ENCODE results near the gene FREY1. TPM values are rescaled to one million over a fixed set of nuclear protein-coding genes. Genes with fewer than 3 reads are reported as not detected.
A peak's percentile ranks its signal among the peaks of the same experiment; 100 is the strongest.

The FREY1 gene
- total and polyA plus RNA-seq, 2 of the 4 experiments (the other 2 are of a cell fraction) = 0.21 TPM; not detected in 1

DNA sequence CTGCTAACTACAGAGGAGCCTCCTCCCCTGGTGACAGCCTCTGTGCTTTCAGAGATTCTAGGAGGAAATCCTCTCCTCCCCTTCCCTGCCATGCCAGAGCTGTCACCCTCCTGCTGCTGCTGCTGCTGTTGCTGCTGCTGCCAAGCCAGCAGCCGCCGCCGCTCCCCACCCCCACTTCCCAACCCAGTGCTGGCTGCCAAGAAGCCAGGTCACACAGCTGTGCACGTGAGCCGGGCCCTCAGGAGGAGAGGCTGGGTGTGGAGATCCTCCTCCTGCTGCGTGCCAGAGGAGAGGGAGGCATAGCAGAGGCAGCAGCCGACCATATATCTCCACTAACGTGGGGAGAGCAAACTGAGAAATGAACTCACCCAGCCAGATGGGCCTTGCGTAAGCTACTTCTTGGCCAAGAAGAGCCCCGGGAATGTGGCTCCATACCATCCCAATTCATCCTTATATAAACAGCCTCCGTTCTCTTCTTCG lies 47.4 kb downstream of the FREY1 start:
- POLR2A ChIA-PET (ENCODE audit: unreplicated experiment) = interaction anchor here (0.6 kb wide), 1 partner anchor 9 kb away, joined by 5 read pairs; no protein-coding TSS in a partner anchor
- Histone ChIP-seq H3K27me3 (ENCODE audit: control insufficient read depth, insufficient read depth, low read length) (no peaks in the 10 kb centered on the region), H4K20me1 (ENCODE audit: insufficient read depth, low read length) (peaks cover 12% of the 10 kb centered on the region), H4K91ac (ENCODE audit: insufficient read depth, low read depth, low read length) (peak overlapping the region; percentile 83; the same call in 1 of the 2 replicates), H2AK5ac (ENCODE audit: low read depth, low read length) (no peak overlapping the region), H2BK120ac (ENCODE audit: low read depth, low read length) (peak overlapping the region; percentile 86), H3K9ac (ENCODE audit: low read depth, low read length) (no peak overlapping the region), H2BK20ac (ENCODE audit: low read depth, low read length) (peak overlapping the region; percentile 80; the same call in 1 of the 2 replicates), H2BK5ac (ENCODE audit: low read depth, low read length, poor library complexity, severe bottlenecking) (peak overlapping the region; percentile 67), H3K27ac (ENCODE audit: insufficient read depth, low read length) (peak overlapping the region; percentile 75), H3K9me3 (ENCODE audit: control insufficient read depth, insufficient read depth, low read length) (no peaks in the 10 kb centered on the region), H4K8ac (ENCODE audit: low read depth in 2 of 2, low read length in 2 of 2) (peak overlapping the region in 1 of 2 experiments; percentile 66; a peak in 1 of 4 replicates), H3K9me1 (ENCODE audit: insufficient read depth, low read length) (peaks cover 23% of the 10 kb centered on the region), H3K23ac (ENCODE audit: low read depth, low read length) (no peak overlapping the region), H3K4ac (ENCODE audit: low read depth, low read length) (peak overlapping the region; percentile 90), H2AFZ (replicated peaks; ENCODE audit: low read length, poor library complexity) (peak overlapping the region; percentile 78), H2AK9ac (replicated peaks; ENCODE audit: low read depth, low read length, poor library complexity) (peak overlapping the region; percentile 35), H3K36me3 (ENCODE audit: control insufficient read depth, insufficient read depth, low read length) (peaks cover 33% of the 10 kb centered on the region), H3K4me1 (ENCODE audit: control insufficient read depth, insufficient read depth, low read length) (peaks cover 31% of the 10 kb centered on the region), H3K4me2 (ENCODE audit: low read depth, low read length) (0 out of 2 replicates have a peak overlapping the region, but pooled peaks have one; percentile 14), H3K18ac (ENCODE audit: low read depth, low read length) (peak overlapping the region; percentile 18; the same call in 1 of the 2 replicates), H4K5ac (ENCODE audit: low read depth, low read length) (no peak overlapping the region), H3K79me1 (ENCODE audit: low read depth in 1 of 2, low read length in 2 of 2) (peaks cover 9 to 48% of the 10 kb centered on the region in 2 experiments), H3K4me3 (ENCODE audit: insufficient read depth, low read depth, low read length) (no peak overlapping the region), H3K56ac (ENCODE audit: extremely low read depth, insufficient read depth, low read length) (peak overlapping the region; percentile 71), H3K14ac (replicated peaks; ENCODE audit: low read depth, low read length) (no peak overlapping the region), H2BK15ac (ENCODE audit: low read depth, low read length) (peak overlapping the region; percentile 48; the same call in 1 of the 3 replicates)
- peak; percentile 91 for ATAC-seq (ENCODE audit: low read depth)
- CTCF ChIA-PET = interaction anchor here (1.7 to 4.4 kb wide), 2 partner anchors 13 to 17 kb away, joined by 6 to 26 read pairs; no protein-coding TSS in a partner anchor
- WGBS, 2 experiments (ENCODE audit: extremely low coverage in 2 of 2, insufficient read length in 1 of 2) = 5% methylated on average over 4 of the region's 12 CpGs; no CpG with 5 or more reads in 1 of the 2 experiments
- in situ Hi-C loops (cut with MboI; ENCODE audit: low sequenced_read_pairs) = no loop called here
- dilution Hi-C loops (cut with HindIII; ENCODE audit: low sequenced_read_pairs, unreplicated experiment) = no loop called here
- intact Hi-C loops (cut with micrococcal nuclease) = loop anchor here (1.0 kb wide), 1 partner anchor 12 kb away; the partner anchor contains the start of gene CRY2
- DNase-seq = peak; percentile 99
- no TSS peak for BruUV-seq (replicated peaks)
- TF ChIP-seq CHD1 (IDR thresholded peaks at IDR 0.05; ENCODE audit: low read depth, low read length) (no peak; the same call in 1 of the 2 replicates), BHLHE40 (IDR thresholded peaks at IDR 0.05; ENCODE audit: low read depth, low read length) (peak; percentile 100), FOS (IDR thresholded peaks at IDR 0.05; ENCODE audit: low read depth, low read length) (peak; percentile 49; the same call in 1 of the 2 replicates), RFX5 (IDR thresholded peaks at IDR 0.05; ENCODE audit: low read depth, low read length) (peak; percentile 60; the same call in 1 of the 2 replicates), RCOR1 (IDR thresholded peaks at IDR 0.05; ENCODE audit: insufficient replicate concordance, low read length) (peak; percentile 86), MAZ (IDR thresholded peaks at IDR 0.05; ENCODE audit: borderline replicate concordance, low read depth, low read length) (peak; percentile 84; the same call in 1 of the 2 replicates), NFE2L2 (IDR thresholded peaks at IDR 0.05; ENCODE audit: low read depth, low read length) (peak; percentile 47; the same call in 1 of the 2 replicates), CEBPB (IDR thresholded peaks at IDR 0.05; ENCODE audit: low read depth, low read length) (peak; percentile 98), MXI1 (IDR thresholded peaks at IDR 0.05; ENCODE audit: borderline replicate concordance, low read depth, low read length) (peak; percentile 89), POLR2A (IDR thresholded peaks at IDR 0.05; ENCODE audit: low read depth, low read length) (peak; percentile 61; the same call in 1 of the 2 replicates), SMC3 (IDR thresholded peaks at IDR 0.05; ENCODE audit: low read depth, low read length) (peak; percentile 21; the same call in 1 of the 2 replicates), MAFK (IDR thresholded peaks at IDR 0.05; ENCODE audit: low read depth, low read length) (peak; percentile 21), RAD21 (IDR thresholded peaks at IDR 0.05; ENCODE audit: low read length) (peak; percentile 7; the same call in 1 of the 2 replicates)
- TF ChIP-seq, protein P1, sequence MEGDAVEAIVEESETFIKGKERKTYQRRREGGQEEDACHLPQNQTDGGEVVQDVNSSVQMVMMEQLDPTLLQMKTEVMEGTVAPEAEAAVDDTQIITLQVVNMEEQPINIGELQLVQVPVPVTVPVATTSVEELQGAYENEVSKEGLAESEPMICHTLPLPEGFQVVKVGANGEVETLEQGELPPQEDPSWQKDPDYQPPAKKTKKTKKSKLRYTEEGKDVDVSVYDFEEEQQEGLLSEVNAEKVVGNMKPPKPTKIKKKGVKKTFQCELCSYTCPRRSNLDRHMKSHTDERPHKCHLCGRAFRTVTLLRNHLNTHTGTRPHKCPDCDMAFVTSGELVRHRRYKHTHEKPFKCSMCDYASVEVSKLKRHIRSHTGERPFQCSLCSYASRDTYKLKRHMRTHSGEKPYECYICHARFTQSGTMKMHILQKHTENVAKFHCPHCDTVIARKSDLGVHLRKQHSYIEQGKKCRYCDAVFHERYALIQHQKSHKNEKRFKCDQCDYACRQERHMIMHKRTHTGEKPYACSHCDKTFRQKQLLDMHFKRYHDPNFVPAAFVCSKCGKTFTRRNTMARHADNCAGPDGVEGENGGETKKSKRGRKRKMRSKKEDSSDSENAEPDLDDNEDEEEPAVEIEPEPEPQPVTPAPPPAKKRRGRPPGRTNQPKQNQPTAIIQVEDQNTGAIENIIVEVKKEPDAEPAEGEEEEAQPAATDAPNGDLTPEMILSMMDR (conservative IDR thresholded peaks at IDR 0.05; ENCODE audit: low read depth, low read length) = no peak
- TF ChIP-seq, protein P2, sequence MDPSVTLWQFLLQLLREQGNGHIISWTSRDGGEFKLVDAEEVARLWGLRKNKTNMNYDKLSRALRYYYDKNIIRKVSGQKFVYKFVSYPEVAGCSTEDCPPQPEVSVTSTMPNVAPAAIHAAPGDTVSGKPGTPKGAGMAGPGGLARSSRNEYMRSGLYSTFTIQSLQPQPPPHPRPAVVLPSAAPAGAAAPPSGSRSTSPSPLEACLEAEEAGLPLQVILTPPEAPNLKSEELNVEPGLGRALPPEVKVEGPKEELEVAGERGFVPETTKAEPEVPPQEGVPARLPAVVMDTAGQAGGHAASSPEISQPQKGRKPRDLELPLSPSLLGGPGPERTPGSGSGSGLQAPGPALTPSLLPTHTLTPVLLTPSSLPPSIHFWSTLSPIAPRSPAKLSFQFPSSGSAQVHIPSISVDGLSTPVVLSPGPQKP (IDR thresholded peaks at IDR 0.05; ENCODE audit: borderline replicate concordance, low read depth, low read length) = no peak
